ENCODE data around the gene HOXC10.
A peak's percentile ranks its signal among the peaks of the same experiment; 100 is the strongest.

The HOXC10 gene

GRCh38 chr12:53987787-53988230 lies 2.9 kb downstream of the HOXC10 start:
- intact Hi-C loops (cut with DNase I): loop anchor here (5.0 kb wide), 1 partner anchor 221 kb away; no protein-coding TSS in a partner anchor
- DNase-seq: no peak

- DNase-seq: peak in 1 of 10 donors; percentile 49
- intact Hi-C loops (cut with DNase I): loop anchor here (5.0 kb wide), 1 partner anchor 221 kb away; no protein-coding TSS in a partner anchor
These were observed 3.7 kb downstream of the HOXC10 start for GRCh38 chr12:53988541-53989226.

- peak in 2 of 10 donors; percentile 21 to 81 for DNase-seq
- intact Hi-C loops (cut with DNase I): loop anchor here (5.0 kb wide), 1 partner anchor 222 kb away; no protein-coding TSS in a partner anchor
These were observed 4.5 kb downstream of the HOXC10 start for GRCh38 chr12:53989227-53990113.

GRCh38 chr12:53990311-53991076 lies 5.5 kb downstream of the HOXC10 start:
- intact Hi-C loops (cut with DNase I): no loop called here
- no peak for DNase-seq

GRCh38 chr12:53991077-53991460 lies 6.1 kb downstream of the HOXC10 start:
- intact Hi-C loops (cut with DNase I): no loop called here
- DNase-seq: no peak

- no peak for DNase-seq
- intact Hi-C loops (cut with DNase I): no loop called here
These were observed 7.5 kb downstream of the HOXC10 start for GRCh38 chr12:53992377-53992889.

GRCh38 chr12:53993162-53994008 lies 8.4 kb downstream of the HOXC10 start:
- DNase-seq: no peak

GRCh38 chr12:53994009-53994263 lies 9.0 kb downstream of the HOXC10 start:
- intact Hi-C loops (cut with DNase I): no loop called here
- DNase-seq: no peak

More at GRCh38 chr12:53993162-53994008, 8.4 kb downstream of the HOXC10 start:
- intact Hi-C loops (cut with DNase I): no loop called here

- intact Hi-C loops (cut with DNase I): no loop called here
- DNase-seq: no peak
These were observed 9.5 kb downstream of the HOXC10 start for GRCh38 chr12:53994264-53995001.

- no peak for DNase-seq
- intact Hi-C loops (cut with DNase I): no loop called here
These were observed 10.0 kb downstream of the HOXC10 start for GRCh38 chr12:53995002-53995377.

GRCh38 chr12:53995378-53996239 lies 10.7 kb downstream of the HOXC10 start:
- no peak for DNase-seq
- intact Hi-C loops (cut with DNase I): no loop called here

GRCh38 chr12:53996240-53997203 lies 11.6 kb downstream of the HOXC10 start:
- intact Hi-C loops (cut with DNase I): no loop called here
- peak in 1 of 10 donors; percentile 39 for DNase-seq

GRCh38 chr12:53997204-53998109 lies 12.5 kb downstream of the HOXC10 start:
- DNase-seq: no peak

GRCh38 chr12:53998110-53998899 lies 13.4 kb downstream of the HOXC10 start:
- intact Hi-C loops (cut with DNase I): no loop called here
- DNase-seq: no peak

More at GRCh38 chr12:53997204-53998109, 12.5 kb downstream of the HOXC10 start:
- intact Hi-C loops (cut with DNase I): no loop called here

GRCh38 chr12:53998900-53999236 lies 13.9 kb downstream of the HOXC10 start:
- intact Hi-C loops (cut with DNase I): no loop called here

More at GRCh38 chr12:53998900-53999236, 13.9 kb downstream of the HOXC10 start:
- no peak for DNase-seq

Data from posterior cingulate gyrus (tissue), 11 donors.